Activated naive CD8-positive, alpha-beta T cell (primary cell): ENCODE data around the gene PAXX.

ENCODE experiments used
- H3K27ac Mint-ChIP-seq: one replicate; pipeline ENCODE4 v1.8.0; 2021; ENCODE audit warnings: mixed read lengths
- H3K27me3 Mint-ChIP-seq: one replicate; pipeline ENCODE4 v1.8.0; 2021; ENCODE audit warnings: mixed read lengths
- H3K36me3 Mint-ChIP-seq: one replicate; pipeline ENCODE4 v1.8.0; 2021; ENCODE audit warnings: mixed read lengths
- H3K4me1 Mint-ChIP-seq: one replicate; pipeline ENCODE4 v1.8.0; 2021; ENCODE audit warnings: low read depth, mixed read lengths
- H3K4me3 Mint-ChIP-seq: one replicate; pipeline ENCODE4 v1.8.0; 2021; ENCODE audit warnings: mild to moderate bottlenecking, mixed read lengths
- H3K9me3 Mint-ChIP-seq: one replicate; pipeline ENCODE4 v1.8.0; 2021; ENCODE audit warnings: low read depth, mixed read lengths

Gene PAXX

DNA sequence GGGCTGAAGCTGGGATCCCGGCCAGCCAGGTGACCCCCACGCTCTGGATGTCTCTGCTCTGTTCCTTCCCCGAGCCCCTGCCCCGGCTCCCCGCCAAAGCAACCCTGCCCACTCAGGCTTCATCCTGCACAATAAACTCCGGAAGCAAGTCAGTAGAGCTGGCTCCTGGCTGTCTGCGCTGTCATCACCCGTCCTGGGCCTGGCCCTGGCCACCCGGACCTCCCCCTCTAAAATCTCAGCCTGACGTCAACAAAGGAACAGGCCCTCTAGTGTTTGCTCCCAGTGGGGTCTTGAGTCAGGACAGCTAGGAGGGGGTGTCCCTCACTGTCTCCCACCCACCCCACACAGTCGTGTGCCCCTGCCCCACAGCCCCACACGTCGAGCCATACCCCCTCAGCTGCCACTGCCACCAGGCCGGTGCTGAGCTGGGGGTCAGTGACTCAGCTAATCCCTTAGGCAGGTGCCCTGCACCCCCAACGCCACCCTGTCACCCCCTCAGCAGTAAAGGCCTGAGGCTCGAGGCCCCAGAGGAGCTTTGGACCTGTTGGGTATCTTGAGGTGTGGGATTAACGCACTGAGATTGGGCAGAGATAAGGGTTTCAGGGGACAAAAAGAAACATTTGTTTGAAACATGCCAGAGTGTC, 10.5 kb upstream of the PAXX start:
- Mint-ChIP-seq H3K27ac (no peak overlapping the region), H3K9me3 (no peaks in the 10 kb centered on the region), H3K36me3 (no peaks in the 10 kb centered on the region), H3K4me3 (no peak overlapping the region), H3K27me3 (peaks cover 10% of the 10 kb centered on the region), H3K4me1 (peaks cover 5% of the 10 kb centered on the region)

DNA sequence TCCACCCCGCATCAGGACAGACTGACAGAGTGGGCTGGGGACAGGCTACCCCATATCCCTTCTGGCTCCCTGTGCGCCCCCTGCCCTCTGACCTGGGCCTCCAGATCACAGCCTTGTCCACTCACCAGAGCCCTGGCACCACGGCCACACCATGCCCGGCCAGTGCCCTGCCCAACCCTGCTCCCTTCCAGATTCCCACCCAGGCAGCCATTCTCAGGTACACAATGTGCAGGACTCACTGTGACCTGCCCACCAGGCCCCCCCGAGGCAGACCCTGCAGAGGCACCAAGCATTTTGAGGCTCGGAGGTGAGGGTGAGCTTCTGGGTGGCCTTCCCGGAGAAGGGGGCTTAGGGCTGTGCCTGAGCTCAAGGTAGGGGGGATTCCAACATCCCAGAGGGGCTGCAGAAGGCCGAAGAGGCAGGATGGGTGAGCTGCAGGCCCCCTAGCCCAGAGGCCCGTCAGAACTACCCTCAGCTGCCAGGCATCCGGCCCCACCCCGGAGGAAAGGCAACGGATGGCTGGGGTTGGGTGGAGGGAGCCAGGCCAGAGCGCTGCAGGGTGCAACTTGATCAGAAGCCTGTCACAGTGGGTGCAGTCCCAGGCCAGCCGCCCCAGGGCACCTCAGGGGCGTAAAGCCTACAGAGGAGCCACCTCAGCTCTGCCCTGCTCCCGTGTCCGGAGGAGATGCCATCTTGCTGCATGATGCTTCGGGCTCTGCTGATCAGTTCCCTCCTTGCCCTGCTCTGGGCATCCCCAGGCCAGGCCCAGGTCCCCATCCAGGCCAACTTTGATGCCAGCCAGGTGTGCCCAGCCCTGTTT, 9.8 kb upstream of the PAXX start, which contains the start of gene LCNL1:
LCNL1 (plus strand) TSS at position 762 of the 820 bp plus-strand sequence. CDS start 594 bp downstream, outside the sequence.
- H3K36me3 Mint-ChIP-seq: no peaks in the 10 kb centered on the region
- H3K4me1 Mint-ChIP-seq: peaks cover 5% of the 10 kb centered on the region
- peak within 1 kb of the TSS; percentile 19 for H3K4me3 Mint-ChIP-seq
- no peak within 1 kb of the TSS for H3K27ac Mint-ChIP-seq
- H3K27me3 Mint-ChIP-seq: peaks cover 10% of the 10 kb centered on the region
- no peaks in the 10 kb centered on the region for H3K9me3 Mint-ChIP-seq

- Mint-ChIP-seq H3K9me3 (no peaks in the 10 kb centered on the region), H3K27me3 (peaks cover 10% of the 10 kb centered on the region), H3K36me3 (no peaks in the 10 kb centered on the region), H3K4me3 (no peak overlapping the region), H3K4me1 (peaks cover 5% of the 10 kb centered on the region), H3K27ac (no peak overlapping the region)
Observed at GRCh38 chr9:136983167-136983566, 9.1 kb upstream of the PAXX start.

DNA sequence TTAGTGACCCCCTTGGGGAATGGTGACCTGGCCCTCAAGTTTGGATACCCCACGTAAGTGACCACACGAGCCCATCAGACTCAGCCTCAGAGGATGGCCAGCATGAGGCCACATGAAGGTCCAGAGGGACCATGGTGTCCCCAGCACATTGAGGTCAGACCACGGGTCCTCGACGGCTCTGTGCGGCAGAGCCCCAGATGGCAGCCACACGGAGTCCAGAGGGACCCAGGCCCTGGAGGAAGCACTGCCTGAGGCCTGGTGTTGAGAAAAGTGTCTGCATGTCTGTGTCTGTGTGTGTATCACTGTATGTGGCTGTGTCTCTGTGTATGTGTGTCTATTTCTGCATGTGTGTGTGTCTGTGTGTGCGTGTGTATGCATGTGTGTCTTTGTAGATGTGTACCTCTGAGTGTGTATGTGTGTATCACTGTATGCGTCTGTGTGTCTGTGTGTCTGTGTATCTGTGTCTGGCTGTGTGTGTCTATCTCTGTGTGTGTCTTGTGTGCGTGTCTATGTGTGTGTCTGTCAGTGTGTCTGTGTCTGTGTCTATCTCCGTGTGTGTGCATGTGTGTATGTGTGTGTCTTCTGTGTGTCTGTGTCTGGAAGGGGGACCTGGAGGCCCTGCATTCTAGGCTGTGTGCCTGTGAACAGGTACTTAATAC, 8.4 kb upstream of the PAXX start:
- H3K4me3 Mint-ChIP-seq: peak overlapping the region; percentile 19
- no peaks in the 10 kb centered on the region for H3K9me3 Mint-ChIP-seq
- H3K27me3 Mint-ChIP-seq: peaks cover 10% of the 10 kb centered on the region
- H3K36me3 Mint-ChIP-seq: no peaks in the 10 kb centered on the region
- H3K4me1 Mint-ChIP-seq: peaks cover 5% of the 10 kb centered on the region
- H3K27ac Mint-ChIP-seq: no peak overlapping the region

DNA sequence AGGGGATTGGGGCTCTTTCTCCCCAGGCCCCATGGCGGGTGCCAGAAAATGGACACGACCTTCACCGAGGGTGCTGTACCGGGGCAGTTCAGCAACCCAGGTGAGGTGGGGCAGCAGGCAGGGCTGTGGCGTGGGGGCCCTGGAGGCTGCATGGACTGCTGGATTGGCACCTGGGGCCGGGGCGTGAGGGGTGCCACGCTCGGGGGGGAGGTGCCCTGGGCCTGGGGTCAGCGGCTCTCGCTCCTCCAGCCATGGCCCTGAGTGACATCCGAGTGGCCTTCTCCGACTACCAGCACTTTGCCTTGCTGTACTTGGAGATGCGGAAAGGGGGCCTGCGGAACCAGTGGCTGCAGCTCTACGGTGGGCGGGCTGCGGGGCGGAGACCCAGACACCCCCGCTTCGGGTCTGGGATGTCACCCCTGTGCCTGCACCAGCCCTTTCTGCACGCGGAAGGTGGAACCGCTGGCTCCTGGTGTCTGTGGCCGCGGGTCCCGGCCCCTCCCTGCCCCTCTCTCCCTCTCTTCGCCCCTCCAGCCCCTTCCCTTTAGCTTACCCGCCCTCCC, 7.7 kb upstream of the PAXX start:
- H3K4me1 Mint-ChIP-seq: peaks cover 5% of the 10 kb centered on the region
- peak overlapping the region; percentile 10 for H3K4me3 Mint-ChIP-seq
- H3K27ac Mint-ChIP-seq: no peak overlapping the region
- peaks cover 10% of the 10 kb centered on the region for H3K27me3 Mint-ChIP-seq
- no peaks in the 10 kb centered on the region for H3K9me3 Mint-ChIP-seq
- no peaks in the 10 kb centered on the region for H3K36me3 Mint-ChIP-seq

GRCh38 chr9:136985027-136985602, 7.1 kb upstream of the PAXX start:
- Mint-ChIP-seq H3K27ac (no peak overlapping the region), H3K4me3 (no peak overlapping the region), H3K9me3 (no peaks in the 10 kb centered on the region), H3K4me1 (peaks cover 5% of the 10 kb centered on the region), H3K36me3 (no peaks in the 10 kb centered on the region), H3K27me3 (peaks cover 10% of the 10 kb centered on the region)

- Mint-ChIP-seq H3K27ac (no peak overlapping the region), H3K9me3 (no peaks in the 10 kb centered on the region), H3K4me3 (no peak overlapping the region), H3K27me3 (peaks cover 7% of the 10 kb centered on the region), H3K36me3 (no peaks in the 10 kb centered on the region), H3K4me1 (peaks cover 3% of the 10 kb centered on the region)
Observed at GRCh38 chr9:136985853-136986252, 6.4 kb upstream of the PAXX start.

GRCh38 chr9:136988872-136989271, 3.4 kb upstream of the PAXX start:
- Mint-ChIP-seq H3K27ac (no peak overlapping the region), H3K27me3 (peaks cover 5% of the 10 kb centered on the region), H3K4me3 (no peak overlapping the region), H3K4me1 (peaks cover 14% of the 10 kb centered on the region), H3K36me3 (no peaks in the 10 kb centered on the region), H3K9me3 (no peaks in the 10 kb centered on the region)

DNA sequence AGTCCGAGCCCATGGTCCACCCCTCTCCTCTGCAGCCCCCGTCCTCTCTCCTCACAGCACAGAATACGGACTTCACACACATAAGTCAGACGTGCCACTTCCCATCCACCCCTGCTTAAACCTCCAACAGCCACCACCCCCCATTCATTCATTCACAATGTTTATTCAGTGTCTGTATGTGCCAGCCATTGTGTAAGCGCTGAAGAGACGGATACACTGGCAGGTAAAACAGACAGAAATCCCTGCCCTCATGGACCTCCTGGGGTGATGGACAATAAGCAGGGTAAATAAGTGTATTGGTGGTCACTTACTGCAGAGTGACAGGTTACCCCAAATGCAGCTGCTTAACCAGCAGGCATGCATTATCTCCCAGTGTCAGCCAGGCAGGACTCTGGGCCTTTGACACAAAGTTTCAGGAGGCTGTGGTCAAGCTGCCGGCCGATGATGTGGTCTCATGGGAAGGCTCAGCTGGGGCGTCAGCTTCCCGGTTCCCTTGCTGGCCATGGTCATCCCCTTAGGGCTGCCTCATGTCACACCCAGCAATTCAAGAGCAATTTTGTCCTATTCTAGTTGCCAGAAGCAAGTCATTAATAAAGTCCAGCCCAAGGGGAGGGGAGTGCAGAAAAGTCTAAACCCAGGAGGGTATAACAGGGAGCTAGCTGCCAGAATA, 1.8 kb upstream of the PAXX start:
- H3K9me3 Mint-ChIP-seq: no peaks in the 10 kb centered on the region

GRCh38 chr9:136992819-136993369, 672 bp downstream of the PAXX start:
- H3K4me3 Mint-ChIP-seq: peak overlapping the region; percentile 88
- H3K27me3 Mint-ChIP-seq: no peaks in the 10 kb centered on the region
- no peaks in the 10 kb centered on the region for H3K9me3 Mint-ChIP-seq
- peak overlapping the region; percentile 88 for H3K27ac Mint-ChIP-seq
- H3K36me3 Mint-ChIP-seq: no peaks in the 10 kb centered on the region
- peaks cover 24% of the 10 kb centered on the region for H3K4me1 Mint-ChIP-seq

More for the DNA sequence above, 1.8 kb upstream of the PAXX start:
- Mint-ChIP-seq H3K27me3 (peaks cover 3% of the 10 kb centered on the region), H3K27ac (peak overlapping the region; percentile 35), H3K4me3 (peak overlapping the region; percentile 81), H3K4me1 (peaks cover 13% of the 10 kb centered on the region), H3K36me3 (no peaks in the 10 kb centered on the region)

DNA sequence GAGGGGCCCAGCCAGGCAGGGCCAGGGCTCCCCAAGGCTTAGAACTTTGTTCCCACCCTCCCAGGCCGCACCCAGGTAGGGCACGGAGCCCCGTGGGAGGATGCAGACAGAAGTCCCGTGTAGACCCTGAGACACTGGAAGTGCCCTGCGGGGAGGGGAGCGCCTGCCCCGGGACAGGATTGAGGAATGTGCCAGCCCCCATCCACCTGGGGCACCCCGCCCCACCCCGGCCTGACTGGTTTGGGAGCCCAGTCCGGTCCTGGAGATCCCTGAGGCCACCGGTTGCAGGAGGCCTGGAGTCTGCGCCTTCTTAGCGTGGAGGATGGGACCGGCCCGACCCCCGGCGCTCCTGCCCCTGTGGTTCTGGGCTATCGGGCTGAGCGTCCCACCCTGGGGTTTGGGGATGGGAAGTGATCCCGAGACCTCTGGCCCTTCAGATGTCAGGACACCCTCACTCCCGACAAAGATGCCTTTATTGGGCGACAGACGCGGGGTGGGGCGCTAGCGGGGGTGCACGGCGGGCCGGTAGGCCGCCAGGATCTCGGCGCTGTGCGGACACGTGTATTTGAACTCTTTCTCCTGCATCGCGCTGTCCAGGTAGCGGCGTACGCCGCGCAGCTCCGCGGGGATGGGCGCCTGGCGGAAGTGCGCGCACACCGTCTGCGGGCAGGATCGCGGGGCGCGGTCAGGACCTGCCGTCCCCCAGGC, 2.1 kb downstream of the PAXX start:
- peaks cover 28% of the 10 kb centered on the region for H3K4me1 Mint-ChIP-seq
- no peaks in the 10 kb centered on the region for H3K9me3 Mint-ChIP-seq
- no peaks in the 10 kb centered on the region for H3K36me3 Mint-ChIP-seq
- no peak overlapping the region for H3K27ac Mint-ChIP-seq
- H3K27me3 Mint-ChIP-seq: no peaks in the 10 kb centered on the region
- H3K4me3 Mint-ChIP-seq: no peak overlapping the region

- Mint-ChIP-seq H3K27ac (no peak overlapping the region), H3K4me3 (no peak overlapping the region), H3K9me3 (no peaks in the 10 kb centered on the region), H3K27me3 (no peaks in the 10 kb centered on the region), H3K4me1 (peaks cover 28% of the 10 kb centered on the region), H3K36me3 (no peaks in the 10 kb centered on the region)
Observed at GRCh38 chr9:136994888-136995230, 2.6 kb downstream of the PAXX start.

DNA sequence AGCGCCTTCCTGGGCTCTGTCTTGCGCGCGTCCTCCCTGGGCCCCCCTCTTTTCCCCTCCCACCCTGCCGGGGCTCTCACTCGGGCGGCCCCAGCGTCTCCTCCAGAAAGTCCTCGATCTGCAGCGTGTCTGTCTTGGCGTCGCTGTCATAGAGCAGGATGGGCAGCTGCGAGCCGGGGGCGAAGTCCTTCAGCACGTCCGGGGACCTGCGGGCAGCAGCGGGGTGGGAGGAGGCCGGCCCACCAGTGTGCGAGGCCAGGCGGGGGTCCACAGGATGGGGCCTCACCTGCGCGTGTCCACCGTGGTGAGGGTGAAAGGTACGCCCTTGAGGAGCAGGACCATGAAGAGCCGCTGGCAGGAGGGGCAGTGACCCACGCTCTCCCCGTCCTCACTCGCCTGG, 3.1 kb downstream of the PAXX start:
- Mint-ChIP-seq H3K36me3 (no peaks in the 10 kb centered on the region), H3K9me3 (no peaks in the 10 kb centered on the region), H3K4me1 (peaks cover 33% of the 10 kb centered on the region), H3K27ac (no peak overlapping the region), H3K27me3 (no peaks in the 10 kb centered on the region), H3K4me3 (no peak overlapping the region)
